WTC11 (cell line): ENCODE measurements around the gene OR4D10. TPM values are rescaled to one million over a fixed set of nuclear protein-coding genes. Genes with fewer than 3 reads are reported as not detected.

ENCODE experiments used
- ATAC-seq: fragments of 200-7000 bp; cut with Tn5 transposase; 2 replicates; pipeline ENCODE4 v1.10.0; 2021; ENCODE audit warnings: mild to moderate bottlenecking, moderate library complexity
- CTCF ChIA-PET: fragments of 300-600 bp; sonication (Branson Sonifier 250); formaldehyde crosslinking; loops from one replicate; lab custom pipeline; 2021; ENCODE audit warnings: antibody characterized with exemption; lab: Charles Lee
- POLR2A ChIA-PET: fragments of 350-600 bp; sonication (Branson Sonifier 250); formaldehyde crosslinking; loops from one replicate; lab custom pipeline; 2021; ENCODE audit warnings: antibody characterized with exemption; lab: Charles Lee
- DNase-seq: peaks from one replicate; pipeline ENCODE4 v3.0.0; 2021; ENCODE audit warnings: low spot score
- H3K27ac Mint-ChIP-seq: 2 replicates; pipeline ENCODE4 v1.8.0; 2021; ENCODE audit warnings: mixed read lengths
- H3K27me3 Mint-ChIP-seq: 2 replicates; pipeline ENCODE4 v1.8.0; 2021; ENCODE audit warnings: low read depth, mild to moderate bottlenecking, moderate library complexity, mixed read lengths
- H3K36me3 Mint-ChIP-seq: 2 replicates; pipeline ENCODE4 v1.8.0; 2021; ENCODE audit warnings: mixed read lengths
- H3K4me1 Mint-ChIP-seq: 2 replicates; pipeline ENCODE4 v1.8.0; 2022; ENCODE audit warnings: mixed read lengths
- H3K4me3 Mint-ChIP-seq: 2 replicates; pipeline ENCODE4 v1.8.0; 2021; ENCODE audit warnings: mild to moderate bottlenecking, moderate library complexity, mixed read lengths
- H3K9me3 Mint-ChIP-seq: 2 replicates; pipeline ENCODE4 v1.8.0; 2021; ENCODE audit warnings: mixed read lengths
- ATF3 ChIP-seq: sonication (generic); formaldehyde crosslinking; conservative IDR thresholded peaks from 2 replicates; pipeline ENCODE4 v1.8.1; 2022; ENCODE audit warnings: mild to moderate bottlenecking, missing genetic modification reagents
- ATF6 ChIP-seq: sonication (generic); formaldehyde crosslinking; IDR thresholded peaks from 2 replicates; pipeline ENCODE4 v1.8.1; 2023; ENCODE audit warnings: mild to moderate bottlenecking, missing genetic modification reagents
- CREB1 ChIP-seq: sonication (generic); formaldehyde crosslinking; IDR thresholded peaks from 2 replicates; pipeline ENCODE4 v1.8.0; 2023; ENCODE audit warnings: mild to moderate bottlenecking, missing genetic modification reagents
- CTCF ChIP-seq: fragments of 200-600 bp; IDR thresholded peaks from 2 replicates; pipeline ENCODE4 v1.8.0; 2022; ENCODE audit warnings: antibody characterized with exemption
- ESRRA ChIP-seq: sonication (generic); formaldehyde crosslinking; IDR thresholded peaks from 2 replicates; pipeline ENCODE4 v1.8.1; 2022; ENCODE audit warnings: mild to moderate bottlenecking, missing genetic modification reagents, borderline replicate concordance
- GABPB1 ChIP-seq: sonication (generic); formaldehyde crosslinking; IDR thresholded peaks from 2 replicates; pipeline ENCODE4 v1.8.1; 2023; ENCODE audit warnings: mild to moderate bottlenecking, missing genetic modification reagents
- KAT7 ChIP-seq: sonication (generic); formaldehyde crosslinking; IDR thresholded peaks from 2 replicates; pipeline ENCODE4 v1.8.1; 2023; ENCODE audit warnings: missing genetic modification reagents, mild to moderate bottlenecking, borderline replicate concordance
- MAX ChIP-seq: sonication (generic); formaldehyde crosslinking; IDR thresholded peaks from 2 replicates; pipeline ENCODE4 v1.8.0; 2022; ENCODE audit warnings: mild to moderate bottlenecking, missing genetic modification reagents
- NR1H2 ChIP-seq: sonication (generic); formaldehyde crosslinking; IDR thresholded peaks from 2 replicates; pipeline ENCODE4 v1.9.0; 2021; ENCODE audit warnings: mild to moderate bottlenecking, moderate library complexity, missing genetic modification reagents
- RORB ChIP-seq: fragments of 250-450 bp; sonication (Bioruptor Pico); IDR thresholded peaks from 2 replicates; pipeline ENCODE4 v1.9.0; 2021; ENCODE audit warnings: mild to moderate bottlenecking
- SMAD4 ChIP-seq: sonication (generic); formaldehyde crosslinking; IDR thresholded peaks from 2 replicates; pipeline ENCODE4 v1.8.0; 2022; ENCODE audit warnings: mild to moderate bottlenecking, missing genetic modification reagents
- SOX15 ChIP-seq: fragments of 250-450 bp; sonication (Bioruptor Pico); IDR thresholded peaks from 2 replicates; pipeline ENCODE4 v1.9.0; 2021; ENCODE audit warnings: mild to moderate bottlenecking
- STAT6 ChIP-seq: sonication (generic); formaldehyde crosslinking; conservative IDR thresholded peaks from 2 replicates; pipeline ENCODE4 v1.8.1; 2023; ENCODE audit warnings: mild to moderate bottlenecking, low read depth, missing genetic modification reagents, moderate library complexity
- TEAD4 ChIP-seq: sonication (generic); formaldehyde crosslinking; IDR thresholded peaks from 2 replicates; pipeline ENCODE4 v1.8.0; 2022; ENCODE audit warnings: mild to moderate bottlenecking, missing genetic modification reagents
- USF2 ChIP-seq: sonication (generic); formaldehyde crosslinking; IDR thresholded peaks from 2 replicates; pipeline ENCODE4 v1.8.1; 2023; ENCODE audit warnings: mild to moderate bottlenecking, missing genetic modification reagents, moderate library complexity
- ZBTB43 ChIP-seq: sonication (generic); formaldehyde crosslinking; IDR thresholded peaks from 2 replicates; pipeline ENCODE4 v1.8.1; 2023; ENCODE audit warnings: mild to moderate bottlenecking, missing genetic modification reagents
- ZMAT4 ChIP-seq: fragments of 250-450 bp; sonication (Bioruptor Pico); IDR thresholded peaks from 2 replicates; pipeline ENCODE4 v1.9.0; 2021; ENCODE audit warnings: mild to moderate bottlenecking
- ZNF416 ChIP-seq: fragments of 250-450 bp; sonication (Bioruptor Pico); IDR thresholded peaks from 2 replicates; pipeline ENCODE4 v1.9.0; 2021; ENCODE audit warnings: mild to moderate bottlenecking, inconsistent platforms
- ZNF671 ChIP-seq: fragments of 250-450 bp; sonication (Bioruptor Pico); IDR thresholded peaks from 2 replicates; pipeline ENCODE4 v1.8.0; 2021; ENCODE audit warnings: mild to moderate bottlenecking
- total RNA-seq: library from RNA; stranded (reverse); gene quantifications from 3 replicates; pipeline ENCODE4 v1.2.3, GENCODE V29; 2021

The OR4D10 gene
- total RNA-seq, 1 experiment from 2014 or later, result not detected

GRCh38 chr11:59501931-59502330, 28.8 kb downstream of the OR4D10 start:
- H3K36me3 Mint-ChIP-seq, result no peaks in the 10 kb centered on the region
- ChIA-PET CTCF (no interaction called here), POLR2A (no interaction called here)
- DNase-seq, result no peak
- H3K4me3 Mint-ChIP-seq, result no peak overlapping the region
- H3K27me3 Mint-ChIP-seq, result no peaks in the 10 kb centered on the region; the same call in 1 of the 2 replicates
- H3K9me3 Mint-ChIP-seq, result 0 out of 2 replicates have a peak, but pooled peaks cover 3% of the 10 kb centered on the region
- no peaks in the 10 kb centered on the region for H3K4me1 Mint-ChIP-seq
- H3K27ac Mint-ChIP-seq, result no peak overlapping the region
- TF ChIP-seq KAT7 (CRISPR knock-in tag) (no peak), ZBTB43 (CRISPR knock-in tag) (no peak), GABPB1 (CRISPR knock-in tag) (no peak), ZMAT4 (CRISPR knock-in tag) (no peak), ZNF671 (CRISPR knock-in tag) (no peak), ZNF416 (CRISPR knock-in tag) (no peak), TEAD4 (CRISPR knock-in tag) (no peak), CREB1 (CRISPR knock-in tag) (no peak)
- no peak for ATAC-seq

- 0 out of 2 replicates have a peak, but pooled peaks cover 3% of the 10 kb centered on the region for H3K9me3 Mint-ChIP-seq
- no peaks in the 10 kb centered on the region for H3K4me1 Mint-ChIP-seq
- no peaks in the 10 kb centered on the region; the same call in 1 of the 2 replicates for H3K27me3 Mint-ChIP-seq
- ChIA-PET POLR2A (no interaction called here), CTCF (no interaction called here)
- no peak for TF ChIP-seq SOX15
- no peak for TF ChIP-seq ZNF416 (CRISPR knock-in tag)
- no peak for TF ChIP-seq USF2 (CRISPR knock-in tag)
- no peak for TF ChIP-seq ESRRA
- no peak for TF ChIP-seq ATF6 (CRISPR knock-in tag)
- TF ChIP-seq CTCF, result no peak
- TF ChIP-seq STAT6, result no peak
- TF ChIP-seq SMAD4 (CRISPR knock-in tag), result no peak
- TF ChIP-seq ATF3 (CRISPR knock-in tag), result no peak
- no peak for TF ChIP-seq RORB
- TF ChIP-seq MAX, result no peak
- no peak for TF ChIP-seq NR1H2 (CRISPR knock-in tag)
- no peaks in the 10 kb centered on the region for H3K36me3 Mint-ChIP-seq
- H3K27ac Mint-ChIP-seq, result no peak within 1 kb of the TSS
- ATAC-seq (no peak), DNase-seq (no peak)
- no peak within 1 kb of the TSS for H3K4me3 Mint-ChIP-seq
Observed at GRCh38 chr11:59503276-59503675, 30.2 kb downstream of the OR4D10 start, which contains the start of gene OR4D11. Gene OR4D11, plus strand, starts transcription at chr11:59503576. Its CDS starts 0 bp downstream, at chr11:59503576.
